GM06990 (cell line): ENCODE data around the gene TBCB.

ENCODE experiments used
- DNase-seq: peaks from one replicate; pipeline ENCODE4 v3.0.0-alpha.2; 2011; ENCODE audit not compliant: insufficient read length; ENCODE audit errors: extremely low read depth
- H3K27me3 ChIP-seq: replicated peaks from 2 replicates; pipeline ENCODE4 v1.6.0; 2011; ENCODE audit warnings: low read length; ENCODE audit not compliant: control insufficient read depth, insufficient read depth
- H3K36me3 ChIP-seq: 2 replicates; pipeline ENCODE4 v1.5.1; 2011; ENCODE audit warnings: low read length; ENCODE audit not compliant: control insufficient read depth, insufficient read depth
- H3K4me3 ChIP-seq: replicated peaks from 2 replicates; pipeline ENCODE4 v1.5.1; 2011; ENCODE audit warnings: low read depth, mild to moderate bottlenecking, control low read depth, low read length
- CTCF ChIP-seq: IDR thresholded peaks from 2 replicates; pipeline ENCODE4 v1.5.1; 2011; ENCODE audit warnings: low read length, control low read depth, mild to moderate bottlenecking, inconsistent platforms; ENCODE audit not compliant: insufficient read depth, poor library complexity, severe bottlenecking

TBCB gene

GRCh38 chr19:36111200-36111539 is 4.1 kb upstream of the TBCB start:
- DNase-seq: no peak
- H3K36me3 ChIP-seq: peaks cover 8% of the 10 kb centered on the region
- TF ChIP-seq CTCF: no peak
- no peak overlapping the region for H3K4me3 ChIP-seq
- H3K27me3 ChIP-seq: no peaks in the 10 kb centered on the region

- Histone ChIP-seq H3K27me3 (no peaks in the 10 kb centered on the region), H3K36me3 (peaks cover 8% of the 10 kb centered on the region)
Measured at GRCh38 chr19:36112678-36113077, 2.6 kb upstream of the TBCB start.

GRCh38 chr19:36113425-36113824 is 1.8 kb upstream of the TBCB start:
- no peak for DNase-seq
- TF ChIP-seq CTCF: no peak
- peak overlapping the region; percentile 98 for H3K4me3 ChIP-seq
- peaks cover 9% of the 10 kb centered on the region for H3K36me3 ChIP-seq
- H3K27me3 ChIP-seq: no peaks in the 10 kb centered on the region

More at GRCh38 chr19:36112678-36113077, 2.6 kb upstream of the TBCB start:
- DNase-seq: no peak
- H3K4me3 ChIP-seq: no peak overlapping the region
- no peak for TF ChIP-seq CTCF

DNA sequence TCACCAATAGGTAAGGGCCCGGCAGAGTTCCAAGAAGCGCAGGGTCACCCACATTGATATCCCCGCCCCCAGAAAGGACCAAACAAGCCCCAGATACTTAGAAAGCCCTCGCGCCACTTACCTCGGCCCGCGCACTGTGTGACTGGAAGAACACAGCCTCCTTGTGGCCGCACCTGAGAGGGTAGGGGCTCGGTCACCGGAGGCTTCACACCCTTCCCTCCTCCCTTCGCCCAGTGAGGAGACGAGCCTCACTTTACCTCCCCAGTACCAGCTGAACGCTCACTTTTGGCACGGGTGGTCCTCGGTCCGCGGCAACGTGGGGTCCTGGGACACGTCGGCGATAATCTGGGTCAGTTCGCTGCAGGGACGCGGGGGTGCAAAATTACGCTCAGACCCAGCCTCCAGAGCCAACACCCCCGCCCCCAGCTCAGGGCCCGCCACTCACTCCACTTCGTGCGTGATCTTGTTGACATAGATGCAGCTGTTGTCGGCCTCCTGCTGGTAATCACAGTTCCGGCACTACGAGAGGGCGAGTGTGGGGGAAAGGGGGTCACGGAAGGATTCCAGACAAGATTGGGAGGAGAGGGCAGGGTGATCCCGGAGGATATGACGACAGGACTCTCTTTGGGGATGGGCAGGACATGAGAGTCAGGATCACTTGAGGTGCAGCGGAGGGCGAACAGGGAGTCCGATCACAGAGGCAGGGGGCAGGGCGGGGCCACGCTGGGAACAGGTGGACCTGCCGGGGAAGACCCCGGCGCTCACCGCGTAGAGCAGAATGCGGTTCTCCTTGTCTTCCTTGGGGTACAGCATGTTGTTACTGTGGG is 1.2 kb upstream of the TBCB start:
- no peak for DNase-seq

DNA sequence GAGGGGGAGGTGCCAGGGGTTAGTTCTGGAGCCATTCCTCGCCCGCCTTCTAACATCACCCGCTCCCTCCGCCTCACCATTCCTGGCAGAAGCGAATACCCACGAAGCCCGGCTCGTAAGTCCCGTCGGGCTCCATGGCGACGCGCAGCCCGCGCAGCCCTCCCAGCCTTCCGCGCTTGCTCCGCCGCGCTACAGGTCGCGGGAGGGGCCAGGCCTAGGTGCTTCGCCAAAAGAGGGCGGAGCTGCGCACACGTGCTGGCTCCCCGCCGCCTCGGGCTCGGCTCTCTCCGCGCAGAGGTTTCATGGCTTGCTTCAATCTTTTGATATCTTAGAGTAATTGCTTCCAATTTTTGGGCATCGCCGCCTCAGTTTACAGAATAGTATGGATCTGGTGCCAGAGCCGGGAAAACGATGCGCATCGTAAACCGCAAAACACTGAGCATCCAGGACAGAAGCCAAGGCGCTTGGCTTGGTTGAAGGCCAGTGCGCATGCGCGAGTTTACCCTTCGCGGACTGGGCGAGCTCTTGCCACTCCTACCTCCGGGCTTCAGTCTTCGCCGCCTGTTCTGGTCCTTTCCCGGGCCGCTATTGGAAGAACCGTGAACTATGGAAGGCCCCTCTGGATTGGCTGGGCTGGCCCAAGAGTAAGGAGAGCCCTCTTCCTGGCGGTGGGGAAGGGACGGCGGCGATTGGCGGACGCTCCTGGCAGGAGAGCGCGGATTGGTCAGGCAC is 381 bp upstream of the TBCB start, which contains the start of gene POLR2I:
POLR2I (minus strand) TSS at position 155 of the 732 bp plus-strand sequence; CDS start at position 136, 19 bp downstream.
- TF ChIP-seq CTCF: no peak
- H3K36me3 ChIP-seq: peaks cover 13% of the 10 kb centered on the region
- peak; percentile 99 for DNase-seq
- H3K4me3 ChIP-seq: peak within 1 kb of the TSS; percentile 98
- no peaks in the 10 kb centered on the region for H3K27me3 ChIP-seq

More for the DNA sequence above, 1.2 kb upstream of the TBCB start:
- Histone ChIP-seq H3K36me3 (peaks cover 10% of the 10 kb centered on the region), H3K27me3 (no peaks in the 10 kb centered on the region), H3K4me3 (peak overlapping the region; percentile 98)
- no peak for TF ChIP-seq CTCF
